NCI-H510A (cell line): ENCODE measurements around the gene PVR.
"Not testable (repeated sequence)": the region's sequence is repeated elsewhere in the genome, so short reads cannot be mapped to it uniquely, and the experiment has no call there.

Experiments used
- DNase-seq: peaks from one replicate; lab custom pipeline; 2025; lab: John Stamatoyannopoulos, UW

Gene PVR

GRCh38 chr19:44618640-44619357 lies 24.9 kb upstream of the PVR start:
- no peak for DNase-seq

DNA sequence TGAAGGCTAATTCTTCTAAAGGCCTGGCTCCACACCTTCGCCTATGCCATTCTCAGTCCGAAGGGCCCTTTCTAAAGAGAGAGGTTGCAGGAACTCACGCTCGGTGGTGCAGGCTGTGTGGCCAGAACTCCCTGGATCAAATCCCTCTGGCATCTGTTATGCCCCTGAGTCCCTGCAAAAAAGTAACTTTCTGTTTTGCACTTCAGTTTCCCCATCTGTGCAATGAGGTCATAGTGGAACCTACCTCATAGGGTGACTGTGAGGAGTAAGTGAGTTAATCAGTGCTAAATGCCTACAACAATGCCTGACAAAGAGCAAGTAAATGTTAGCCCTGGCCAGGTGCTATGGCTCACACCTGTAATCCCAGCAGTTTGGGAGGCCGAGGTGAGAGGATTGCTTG lies 23.0 kb upstream of the PVR start:
- DNase-seq, result no peak

DNA sequence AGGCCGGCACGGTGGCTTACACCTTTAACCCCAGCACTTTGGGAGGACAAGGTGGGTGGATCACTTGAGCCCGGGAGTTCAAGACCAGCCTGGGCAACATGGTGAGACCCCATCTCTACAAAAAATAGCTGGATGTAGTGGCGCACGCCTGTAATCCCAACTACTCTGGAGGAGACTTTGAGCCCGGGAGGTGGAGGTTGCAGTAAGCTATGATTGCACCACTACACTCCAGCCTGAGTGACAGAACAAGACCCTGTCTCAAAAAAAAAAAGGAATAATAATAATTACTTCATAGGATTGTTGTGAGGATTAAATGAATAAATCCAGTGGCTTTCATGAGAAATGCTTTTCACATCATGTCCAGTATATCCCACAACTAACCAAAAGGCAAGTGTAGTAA lies 22.3 kb upstream of the PVR start:
- no peak for DNase-seq

DNA sequence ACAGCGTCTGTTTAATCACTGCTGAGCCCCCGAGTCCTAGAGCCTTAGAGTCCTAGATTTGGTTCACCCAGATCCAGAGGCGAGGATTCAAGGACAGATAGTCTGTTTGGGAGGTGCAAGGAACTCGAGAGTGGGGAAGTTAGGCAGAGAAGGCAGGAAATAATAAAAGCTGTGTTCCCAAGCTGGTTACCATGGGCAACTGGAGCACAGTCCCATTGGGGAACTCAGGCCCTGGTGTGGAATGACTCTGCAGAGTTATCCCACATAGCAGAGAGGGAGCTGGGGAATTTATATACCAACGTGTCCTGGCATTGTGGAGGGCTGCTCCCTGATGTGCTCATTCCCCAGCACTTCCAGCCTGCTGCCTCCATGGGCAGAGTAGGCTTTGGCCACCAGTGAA lies 20.6 kb upstream of the PVR start:
- no peak for DNase-seq

- DNase-seq, result no peak
Measured at GRCh38 chr19:44623626-44624025, 20.1 kb upstream of the PVR start.

GRCh38 chr19:44624840-44625354 lies 18.8 kb upstream of the PVR start:
- no peak for DNase-seq

DNA sequence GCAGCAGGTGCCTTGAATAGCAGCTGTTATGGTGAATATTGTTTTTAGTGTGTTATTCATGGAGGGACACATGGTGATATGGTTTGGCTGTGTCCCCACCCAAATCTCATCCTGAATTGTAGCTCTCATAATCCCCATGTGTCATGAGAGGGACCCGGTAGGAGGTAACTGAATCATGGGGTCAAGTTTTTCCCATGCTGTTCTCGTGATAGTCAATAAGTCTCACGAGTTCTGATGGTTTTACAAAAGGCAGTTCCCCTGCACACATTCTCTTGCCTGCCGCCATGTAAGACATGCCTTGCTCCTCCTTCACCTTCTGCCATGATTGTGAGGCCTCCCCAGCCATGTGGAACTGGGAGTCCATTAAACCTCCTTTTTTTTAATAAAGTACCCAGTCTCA lies 18.1 kb upstream of the PVR start:
- DNase-seq, result not testable (repeated sequence)

DNA sequence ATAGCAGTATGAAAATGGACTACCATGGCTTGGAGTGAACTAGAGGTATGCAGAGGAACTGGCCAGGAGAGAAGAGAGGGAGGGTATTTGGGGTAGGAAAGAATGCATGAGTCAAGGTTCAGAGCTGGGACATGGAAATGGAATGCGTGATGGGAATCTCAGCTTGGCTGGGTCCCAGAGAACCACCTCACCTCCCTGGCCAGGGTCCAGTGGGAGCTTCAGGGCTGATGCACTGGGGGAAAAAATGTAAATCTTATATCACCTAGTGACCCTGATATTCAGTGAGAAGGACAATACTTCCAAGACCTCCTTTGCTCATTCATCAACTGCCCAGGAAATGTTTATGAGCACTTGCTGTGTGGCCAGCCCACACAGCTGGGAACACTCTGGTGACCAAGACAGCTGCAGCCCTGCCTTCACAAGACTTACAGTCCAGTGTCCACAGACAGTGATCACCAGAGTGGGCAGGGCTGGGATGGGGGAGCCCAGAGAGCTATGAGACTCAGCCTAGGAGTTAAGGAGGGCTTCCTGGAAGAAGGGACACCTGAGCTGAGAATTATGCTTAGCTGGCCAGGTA lies 17.6 kb upstream of the PVR start:
- DNase-seq, result no peak

GRCh38 chr19:44627631-44628030 lies 16.1 kb upstream of the PVR start:
- no peak for DNase-seq

- no peak for DNase-seq
Measured at GRCh38 chr19:44628793-44629192, 14.9 kb upstream of the PVR start.

- not testable (repeated sequence) for DNase-seq
Measured at GRCh38 chr19:44631611-44632010, 12.1 kb upstream of the PVR start.

DNA sequence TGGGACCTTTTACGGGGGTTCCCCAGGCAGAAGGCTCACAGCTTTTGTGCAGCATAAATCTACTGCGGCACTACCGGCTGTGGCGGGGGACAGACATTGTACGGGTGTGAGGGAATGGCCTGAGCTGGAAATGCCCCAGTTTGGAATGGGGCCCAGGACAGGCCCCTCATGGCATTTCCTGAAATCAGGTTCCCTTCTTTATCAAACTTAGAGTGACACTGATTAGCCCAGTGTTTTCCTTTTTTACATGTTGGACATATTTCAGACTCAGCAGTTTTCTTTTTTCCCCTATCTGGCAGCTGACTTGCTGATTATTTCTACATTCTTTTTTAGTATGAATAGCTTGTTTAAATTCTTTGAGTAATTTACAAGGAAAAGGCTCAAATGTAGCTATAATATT lies 9.7 kb upstream of the PVR start:
- not testable (repeated sequence) for DNase-seq

DNA sequence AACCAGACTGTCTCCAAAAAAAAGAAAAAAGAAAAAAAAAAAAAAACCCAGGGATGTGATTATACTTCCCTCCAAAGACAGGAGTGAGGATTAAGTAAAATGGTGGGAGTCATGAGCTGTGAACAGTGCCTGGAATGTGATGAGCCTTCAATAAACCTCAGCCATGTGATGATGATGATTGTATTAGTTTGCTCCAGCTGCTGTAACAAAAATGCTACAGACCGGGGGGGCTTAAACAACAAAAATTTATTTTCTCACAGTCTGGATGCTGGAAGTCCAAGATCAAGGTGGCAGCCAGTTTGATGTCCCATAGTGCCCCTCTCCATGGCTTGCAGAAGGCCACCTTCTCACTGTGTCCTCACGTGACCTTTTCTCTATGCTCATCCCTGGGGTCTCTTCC lies 8.9 kb upstream of the PVR start:
- no peak for DNase-seq

DNA sequence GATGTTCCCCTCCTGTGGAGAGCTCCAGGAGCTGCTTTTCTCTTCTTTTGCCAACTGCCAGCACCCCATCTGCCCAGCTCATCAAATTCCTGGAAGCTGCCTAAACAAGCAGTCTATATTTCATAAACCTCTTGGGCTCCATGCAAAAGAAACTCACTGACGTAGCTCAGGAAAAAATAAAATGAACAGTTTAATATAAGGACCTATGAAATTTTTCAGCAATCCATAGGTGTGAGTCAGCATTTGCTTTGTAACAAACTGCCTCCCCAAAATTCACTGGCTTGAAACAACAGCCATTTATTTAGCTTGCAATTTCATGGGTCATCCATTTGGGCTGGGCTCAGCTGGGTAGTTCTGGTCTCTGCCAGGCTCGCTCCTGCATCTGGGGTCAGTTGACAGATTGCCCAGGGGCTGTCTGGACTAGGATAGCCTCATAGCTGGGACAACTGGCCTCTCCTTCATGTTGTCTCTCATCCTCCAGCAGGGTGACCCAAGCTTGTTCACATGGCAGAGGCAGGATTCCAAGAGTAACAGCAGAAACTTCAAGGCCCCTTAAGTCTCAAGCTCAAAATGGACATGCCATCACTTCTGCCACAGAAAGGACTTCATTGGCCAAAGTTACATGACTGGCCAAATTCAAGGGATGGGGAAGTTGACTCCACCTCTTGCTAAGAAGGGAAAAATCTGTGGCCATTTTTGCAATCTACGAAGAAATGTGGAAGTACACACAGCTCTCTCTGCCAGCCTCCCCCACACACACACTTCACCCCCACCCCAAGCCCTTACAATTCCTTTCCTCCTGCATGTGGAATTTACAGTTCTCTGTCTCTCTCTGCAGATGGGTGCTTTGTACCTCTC lies 7.9 kb upstream of the PVR start:
- DNase-seq, result no peak

- DNase-seq, result no peak
Measured at GRCh38 chr19:44636439-44637389, 7.0 kb upstream of the PVR start.

DNA sequence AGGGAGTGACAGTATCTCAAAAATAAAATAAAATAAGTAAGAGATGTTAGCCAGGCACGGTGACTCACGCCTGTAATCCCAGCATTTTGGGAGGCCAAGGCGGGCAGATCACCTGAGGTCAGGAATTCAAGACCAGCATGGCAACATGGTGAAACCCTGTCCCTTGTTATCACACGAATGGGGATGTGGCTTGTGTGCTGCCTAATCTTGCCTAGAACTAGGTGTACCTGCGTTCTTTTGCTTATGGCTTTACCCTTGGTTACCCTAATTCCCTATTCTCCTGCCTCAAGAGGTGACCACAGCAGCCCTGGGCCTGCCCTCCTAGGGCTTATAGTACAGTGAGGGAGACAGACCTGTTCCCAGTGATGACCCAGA lies 6.3 kb upstream of the PVR start:
- DNase-seq, result no peak

- no peak for DNase-seq
Measured at GRCh38 chr19:44640518-44640917, 3.2 kb upstream of the PVR start.

DNA sequence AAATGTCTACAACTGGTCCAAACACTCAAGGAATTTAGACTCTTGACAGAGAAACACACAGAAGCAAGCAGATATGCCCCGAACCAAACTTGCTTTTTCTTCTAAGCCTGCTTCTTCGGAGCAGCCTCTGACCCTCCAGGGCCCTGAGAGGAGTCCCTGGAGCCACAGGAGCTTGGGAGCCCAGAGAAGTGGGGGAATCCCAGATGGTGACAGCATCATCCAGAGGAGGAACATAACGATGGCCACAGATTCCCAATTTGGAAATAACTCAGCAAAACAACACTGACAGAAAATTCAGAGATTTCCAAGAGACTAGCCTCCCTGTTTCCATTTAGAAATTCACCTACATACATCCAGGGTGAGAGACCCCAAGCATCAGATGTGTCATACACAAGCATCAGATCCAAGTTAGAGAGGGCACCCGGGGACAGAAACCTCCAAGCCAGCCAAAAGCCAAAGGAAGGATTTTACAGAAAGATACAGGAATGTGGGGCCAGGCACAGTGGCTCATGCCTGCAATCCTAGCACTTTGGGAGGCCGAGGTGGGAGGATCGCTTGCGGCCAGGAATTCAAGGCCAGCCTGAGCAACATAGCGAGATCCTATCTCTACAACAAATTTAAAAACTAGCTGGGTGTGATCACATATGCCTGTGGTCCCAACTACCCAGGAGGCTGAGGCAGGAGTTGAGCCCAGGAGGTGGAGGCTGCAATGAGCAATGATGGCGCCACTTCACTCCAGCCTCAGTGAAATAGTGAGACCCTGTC lies 2.0 kb upstream of the PVR start:
- no peak for DNase-seq

- no peak for DNase-seq
Measured at GRCh38 chr19:44642377-44642776, 1.3 kb upstream of the PVR start.

DNA sequence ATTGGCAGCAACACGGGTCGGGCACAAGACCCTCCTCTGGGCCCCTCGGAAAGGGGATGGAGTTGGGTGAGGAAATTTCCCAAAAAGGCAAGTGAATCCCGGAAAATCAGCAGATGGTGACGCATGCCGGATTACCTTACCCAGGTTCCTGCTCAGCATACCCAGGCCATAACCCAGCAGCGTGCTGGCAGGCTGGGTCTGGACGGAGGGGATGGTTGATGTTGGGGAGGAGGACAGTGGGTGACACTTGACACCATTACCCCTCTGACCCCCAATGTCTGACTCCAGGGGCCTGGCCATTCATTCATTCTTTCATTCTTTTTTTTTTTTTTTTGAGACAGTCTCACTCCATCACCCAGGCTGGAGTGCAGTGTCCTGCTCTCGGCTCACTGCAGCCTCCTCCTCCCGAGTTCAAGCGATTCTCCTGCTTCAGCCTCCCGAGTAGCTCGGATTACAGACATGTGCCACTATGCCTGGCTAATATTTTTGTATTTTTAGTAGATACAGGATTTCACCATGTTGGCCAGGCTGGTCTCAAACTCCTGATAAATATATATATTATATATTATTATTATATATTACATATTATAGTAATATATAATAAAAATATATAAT lies 799 bp downstream of the PVR start:
- DNase-seq, result no peak
